PC-9 (cell line): Measurements from ENCODE around the gene HMGCL. TPM values are rescaled to one million over a fixed set of nuclear protein-coding genes. Genes with fewer than 3 reads are reported as not detected.
A peak's percentile ranks its signal among the peaks of the same experiment; 100 is the strongest.

Source experiments
- BruUV-seq: library from RNA; stranded (reverse); fragments of 400-500 nt; replicated peaks from 2 replicates; lab custom pipeline; 2021; lab: Mats Ljungman, UMichigan
- CTCF ChIA-PET: fragments of 300-600 bp; sonication (Branson Sonifier 250); formaldehyde crosslinking; loops from one replicate; lab custom pipeline; 2022; ENCODE audit warnings: antibody characterized with exemption; lab: Charles Lee
- POLR2A ChIA-PET: fragments of 300-600 bp; sonication (Branson Sonifier 250); formaldehyde crosslinking; loops from one replicate; lab custom pipeline; 2022; ENCODE audit warnings: antibody characterized with exemption; ENCODE audit not compliant: unreplicated experiment; lab: Charles Lee
- DNase-seq, 2 experiments: peaks; one replicate each; pipeline versions ENCODE4 v3.0.0 to v3.0.0-alpha.2; 2015 to 2022; ENCODE audit warnings: mixed read lengths in 1 of 2
- H2AFZ ChIP-seq: fragments of 200-600 bp; sonication (generic); 2 replicates; pipeline ENCODE4 v1.8.1; 2017; ENCODE audit warnings: antibody characterized with exemption
- H3F3A ChIP-seq: fragments of 200-600 bp; sonication (generic); 2 replicates; pipeline ENCODE4 v1.8.1; 2017; ENCODE audit warnings: antibody characterized with exemption, mild to moderate bottlenecking, low read depth; ENCODE audit not compliant: insufficient read depth
- H3K27ac ChIP-seq: fragments of 200-600 bp; sonication (generic); 2 replicates; pipeline ENCODE4 v1.6.1; 2016; ENCODE audit warnings: mixed run types
- H3K27me3 ChIP-seq: fragments of 200-600 bp; sonication (generic); 2 replicates; pipeline ENCODE4 v1.6.1; 2016; ENCODE audit warnings: low read depth, mixed run types; ENCODE audit not compliant: insufficient read depth
- H3K36me3 ChIP-seq: fragments of 200-600 bp; sonication (generic); 2 replicates; pipeline ENCODE4 v1.6.1; 2016; ENCODE audit warnings: low read depth, mixed run types
- H3K4me1 ChIP-seq: fragments of 200-600 bp; sonication (generic); replicated peaks from 2 replicates; pipeline ENCODE4 v1.6.1; 2016; ENCODE audit warnings: mixed run types; ENCODE audit not compliant: insufficient read depth
- H3K4me2 ChIP-seq: fragments of 200-600 bp; sonication (generic); 2 replicates; pipeline ENCODE4 v1.6.1; 2017; ENCODE audit warnings: mixed run types
- H3K4me3 ChIP-seq: fragments of 200-600 bp; sonication (generic); 2 replicates; pipeline ENCODE4 v1.6.1; 2016; ENCODE audit warnings: mixed run types
- H3K79me2 ChIP-seq: fragments of 200-600 bp; sonication (generic); 2 replicates; pipeline ENCODE4 v1.6.1; 2017; ENCODE audit warnings: low read depth, mixed run types
- H3K9me2 ChIP-seq: fragments of 200-600 bp; sonication (generic); 2 replicates; pipeline ENCODE4 v1.8.1; 2017; ENCODE audit warnings: mild to moderate bottlenecking; ENCODE audit not compliant: insufficient read depth
- H3K9me3 ChIP-seq: fragments of 200-600 bp; sonication (generic); 2 replicates; pipeline ENCODE4 v1.8.1; 2016; ENCODE audit warnings: low read depth; ENCODE audit not compliant: insufficient read depth
- H4K20me1 ChIP-seq: fragments of 200-600 bp; sonication (generic); 2 replicates; pipeline ENCODE4 v1.8.1; 2017; ENCODE audit not compliant: insufficient read depth
- CTCF ChIP-seq: fragments of 200-600 bp; sonication (generic); conservative IDR thresholded peaks from 2 replicates; pipeline ENCODE4 v1.6.1; 2017; ENCODE audit warnings: mixed run types, antibody characterized with exemption, mild to moderate bottlenecking, moderate library complexity
- EZH2 ChIP-seq: fragments of 200-600 bp; sonication (generic); IDR thresholded peaks from 2 replicates; pipeline ENCODE4 v1.8.0; 2017; ENCODE audit warnings: antibody characterized with exemption, low read depth
- intact Hi-C: fragments of 100-400 bp; cut with micrococcal nuclease; formaldehyde crosslinking; loops from one replicate; pipeline ENCODE4 v1.10.0; 2022; ENCODE audit not compliant: unreplicated experiment
- total RNA-seq: library from RNA; stranded (reverse); gene quantifications from 2 replicates; pipeline ENCODE4 v1.2.3, GENCODE V29; 2021

The HMGCL gene
- total RNA-seq, 1 experiment from 2014 or later, result 43.2 TPM

DNA sequence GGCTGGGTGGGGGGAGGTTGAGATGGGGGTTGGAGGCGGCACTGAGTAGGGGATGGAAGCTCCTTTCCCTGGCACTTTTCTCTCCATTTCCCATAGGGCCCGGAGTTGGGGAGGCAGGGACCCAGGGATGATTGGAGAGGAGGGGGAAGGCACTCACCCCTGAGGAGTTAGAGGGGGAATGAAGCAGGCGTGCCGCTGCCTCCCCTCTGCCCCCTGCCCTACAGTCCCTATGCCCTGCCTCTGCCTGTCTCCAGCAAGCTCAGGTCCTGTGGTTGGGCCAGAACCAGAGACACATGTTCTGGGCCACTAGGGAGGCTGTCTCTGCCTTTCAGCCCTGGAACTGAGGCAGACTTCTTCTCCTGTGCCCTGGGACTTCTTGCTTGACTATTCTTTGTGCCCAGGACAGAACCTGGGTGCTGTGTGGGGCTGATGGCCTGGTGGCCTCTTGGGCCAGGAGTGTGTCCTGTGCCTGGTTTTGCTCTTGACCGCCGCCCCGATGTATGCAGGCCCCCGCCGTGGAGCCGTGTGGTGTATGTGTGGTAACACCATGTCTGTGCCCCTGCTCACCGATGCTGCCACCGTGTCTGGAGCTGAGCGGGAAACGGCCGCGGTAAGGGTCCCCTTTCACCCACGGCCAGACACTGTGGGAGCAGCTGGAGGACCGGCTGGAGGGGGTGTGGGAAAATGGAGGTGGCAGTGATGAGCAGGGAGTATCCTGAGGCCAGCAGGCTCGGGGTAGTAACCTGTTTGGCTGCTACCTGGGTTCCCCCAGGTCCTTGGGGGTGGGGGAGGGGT, 32.9 kb downstream of the HMGCL start:
- DNase-seq, result no peak
- H3K4me2 ChIP-seq, result peak overlapping the region; percentile 87
- no peaks in the 10 kb centered on the region for H3K9me3 ChIP-seq
- peak overlapping the region; percentile 88; the same call in 1 of the 2 replicates for H3K4me3 ChIP-seq
- intact Hi-C loops, result no loop called here
- H4K20me1 ChIP-seq, result no peaks in the 10 kb centered on the region
- no peaks in the 10 kb centered on the region for H3K9me2 ChIP-seq
- TF ChIP-seq CTCF (no peak), EZH2 (no peak)
- H3K79me2 ChIP-seq, result peaks cover 21% of the 10 kb centered on the region
- ChIA-PET POLR2A (interaction anchor here (0.6 kb wide), 1 partner anchor 12 kb away, joined by 3 read pairs; no protein-coding TSS in a partner anchor), CTCF (interaction anchor here (0.6 to 1.1 kb wide), 3 partner anchors 12 to 279 kb away, joined by 3 to 7 read pairs (median 3); no protein-coding TSS in a partner anchor)
- no TSS peak for BruUV-seq
- H3F3A ChIP-seq, result peaks cover 27% of the 10 kb centered on the region
- no peaks in the 10 kb centered on the region for H3K36me3 ChIP-seq
- H3K27ac ChIP-seq, result no peak overlapping the region
- H2AFZ ChIP-seq, result no peak overlapping the region
- no peaks in the 10 kb centered on the region for H3K27me3 ChIP-seq
- H3K4me1 ChIP-seq, result peaks cover 15% of the 10 kb centered on the region

- POLR2A ChIA-PET, result interaction anchor here (0.5 to 0.6 kb wide), 3 partner anchors 10 to 15 kb away, joined by 3 to 7 read pairs (median 3); no protein-coding TSS in a partner anchor
- intact Hi-C loops, result loop anchor here (1.0 kb wide), 1 partner anchor 8 kb away; no protein-coding TSS in a partner anchor
- Histone ChIP-seq H3K4me3 (peak overlapping the region; percentile 88), H3K27me3 (no peaks in the 10 kb centered on the region), H4K20me1 (no peaks in the 10 kb centered on the region), H2AFZ (peak overlapping the region; percentile 78; the same call in 1 of the 2 replicates), H3K9me2 (no peaks in the 10 kb centered on the region), H3K9me3 (no peaks in the 10 kb centered on the region), H3K36me3 (no peaks in the 10 kb centered on the region), H3K27ac (0 out of 2 replicates have a peak overlapping the region, but pooled peaks have one; percentile 29), H3K4me1 (peaks cover 15% of the 10 kb centered on the region), H3K79me2 (peaks cover 21% of the 10 kb centered on the region), H3F3A (peaks cover 27% of the 10 kb centered on the region), H3K4me2 (peak overlapping the region; percentile 87)
- CTCF ChIA-PET, result interaction anchor here (0.6 to 1.1 kb wide), 4 partner anchors 10 to 280 kb away, joined by 3 to 7 read pairs (median 4); no protein-coding TSS in a partner anchor
- TF ChIP-seq EZH2 (no peak), CTCF (no peak)
- peak in 1 of 2 experiments; percentile 57 for DNase-seq
- no TSS peak for BruUV-seq
These were observed 33.6 kb downstream of the HMGCL start for GRCh38 chr1:23791516-23792047.
